ENCODE measurements around the gene WARS2.

WARS2 gene

DNA sequence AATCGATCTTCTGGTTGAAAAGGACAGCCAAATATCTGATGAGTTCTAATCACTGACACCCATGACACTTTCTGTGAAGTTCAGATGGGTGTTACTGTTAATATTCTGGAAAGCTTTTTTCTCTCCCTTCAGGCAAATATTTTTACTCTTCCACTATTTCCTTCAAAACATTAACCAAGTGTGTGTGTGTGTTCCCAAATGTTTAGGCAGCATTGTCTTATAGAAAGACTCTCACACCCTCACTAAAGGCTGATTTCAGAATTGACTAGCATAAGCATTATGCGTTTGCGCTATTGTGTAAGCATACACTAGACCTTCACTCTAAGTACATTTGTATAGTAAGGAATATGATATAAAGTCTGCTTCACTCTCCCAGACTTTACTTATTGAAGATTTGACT, 24.7 kb downstream of the WARS2 start:
- TF ChIP-seq PAX5 (IDR thresholded peaks at IDR 0.05; ENCODE audit: insufficient read depth, low read length, severe bottlenecking) (no peak), POLR2AphosphoS5 (IDR thresholded peaks at IDR 0.05; ENCODE audit: low read depth, low read length) (no peak), SPI1 (IDR thresholded peaks at IDR 0.05; ENCODE audit: low read depth, low read length) (no peak), POLR2A (IDR thresholded peaks at IDR 0.05; ENCODE audit: low read depth, low read length) (no peak), TAF1 (IDR thresholded peaks at IDR 0.05; ENCODE audit: low read depth, low read length) (no peak), POU2F2 (IDR thresholded peaks at IDR 0.05; ENCODE audit: low read depth, low read length) (no peak)
- DNase-seq (ENCODE audit: insufficient read length, low spot score): no peak
- FAIRE-seq: no peak

DNA sequence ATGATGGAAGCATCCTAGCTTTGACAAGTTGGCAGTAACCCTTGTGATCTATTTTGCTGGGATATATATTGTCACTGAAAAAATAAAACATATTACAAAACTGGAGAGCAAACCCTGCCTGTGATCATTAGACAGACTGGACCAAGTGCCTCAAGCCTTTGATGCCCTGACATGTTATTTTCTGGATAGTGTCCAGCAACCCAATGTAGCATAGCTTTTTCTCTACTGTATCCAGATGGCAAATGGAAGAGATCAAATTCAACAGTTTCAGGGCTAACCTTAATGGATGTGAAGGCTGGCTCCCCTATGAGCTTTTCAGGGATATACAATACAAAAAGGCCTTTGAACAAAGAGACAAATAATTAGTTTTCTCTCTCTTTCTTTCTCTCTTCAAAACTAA, 25.1 kb downstream of the WARS2 start:
- FAIRE-seq (no peak), DNase-seq (ENCODE audit: insufficient read length, low spot score) (no peak)
- TF ChIP-seq POLR2A (IDR thresholded peaks at IDR 0.05; ENCODE audit: low read depth, low read length): no peak
- TF ChIP-seq TAF1 (IDR thresholded peaks at IDR 0.05; ENCODE audit: low read depth, low read length): no peak
- no peak for TF ChIP-seq POLR2AphosphoS5 (IDR thresholded peaks at IDR 0.05; ENCODE audit: low read depth, low read length)
- TF ChIP-seq SPI1 (IDR thresholded peaks at IDR 0.05; ENCODE audit: low read depth, low read length): no peak

DNA sequence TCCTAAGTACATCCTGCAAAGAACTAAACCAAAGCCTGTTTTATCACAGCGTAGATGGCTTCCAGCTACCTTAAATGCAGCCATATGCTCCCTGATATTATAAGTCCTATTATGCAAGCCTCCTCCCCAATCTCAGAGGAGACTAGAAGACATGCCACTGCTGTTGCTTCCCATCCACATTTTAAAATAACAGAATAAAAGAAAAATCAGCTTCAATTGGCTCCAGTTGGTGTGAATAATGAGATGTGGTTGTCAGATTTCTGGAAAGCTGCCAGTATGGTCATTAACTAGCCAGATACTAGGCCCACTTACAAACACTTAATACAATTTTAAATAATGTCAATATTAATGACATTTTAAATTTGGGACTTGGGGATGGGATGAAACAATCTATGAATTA, 25.7 kb downstream of the WARS2 start:
- no peak for FAIRE-seq
- TF ChIP-seq PAX5 (IDR thresholded peaks at IDR 0.05; ENCODE audit: insufficient read depth, low read length, severe bottlenecking) (no peak), POLR2AphosphoS5 (IDR thresholded peaks at IDR 0.05; ENCODE audit: low read depth, low read length) (no peak), TAF1 (IDR thresholded peaks at IDR 0.05; ENCODE audit: low read depth, low read length) (no peak), POLR2A (IDR thresholded peaks at IDR 0.05; ENCODE audit: low read depth, low read length) (no peak), SPI1 (IDR thresholded peaks at IDR 0.05; ENCODE audit: low read depth, low read length) (no peak), POU2F2 (IDR thresholded peaks at IDR 0.05; ENCODE audit: low read depth, low read length) (no peak)
- no peak for DNase-seq (ENCODE audit: insufficient read length, low spot score)

DNA sequence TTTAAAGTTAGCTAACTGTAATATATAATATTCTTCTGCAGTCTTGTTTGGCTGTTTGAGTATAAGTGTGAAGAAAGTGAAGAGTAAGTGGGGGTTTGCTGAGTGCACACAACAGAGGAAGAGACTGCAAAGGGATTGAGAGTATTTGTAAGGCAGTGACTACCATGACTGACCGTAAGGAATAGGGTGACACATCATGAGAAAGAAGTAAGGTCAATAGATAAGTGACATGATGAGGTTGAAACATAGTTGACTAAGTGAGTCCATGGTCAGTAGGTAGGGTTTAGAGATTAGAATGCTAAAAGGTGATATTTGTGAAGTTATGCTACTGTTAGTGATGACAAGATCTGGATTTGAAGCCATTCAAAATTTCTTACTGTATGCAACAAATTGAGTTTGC, 27.7 kb downstream of the WARS2 start:
- TF ChIP-seq POU2F2 (IDR thresholded peaks at IDR 0.05; ENCODE audit: low read depth, low read length): no peak
- TF ChIP-seq SPI1 (IDR thresholded peaks at IDR 0.05; ENCODE audit: low read depth, low read length): no peak
- no peak for TF ChIP-seq POLR2AphosphoS5 (IDR thresholded peaks at IDR 0.05; ENCODE audit: low read depth, low read length)
- no peak for TF ChIP-seq PAX5 (IDR thresholded peaks at IDR 0.05; ENCODE audit: insufficient read depth, low read length, severe bottlenecking)
- no peak for TF ChIP-seq POLR2A (IDR thresholded peaks at IDR 0.05; ENCODE audit: low read depth, low read length)
- TF ChIP-seq TAF1 (IDR thresholded peaks at IDR 0.05; ENCODE audit: low read depth, low read length): no peak
- FAIRE-seq (peak; percentile 9), DNase-seq (ENCODE audit: insufficient read length, low spot score) (no peak)

DNA sequence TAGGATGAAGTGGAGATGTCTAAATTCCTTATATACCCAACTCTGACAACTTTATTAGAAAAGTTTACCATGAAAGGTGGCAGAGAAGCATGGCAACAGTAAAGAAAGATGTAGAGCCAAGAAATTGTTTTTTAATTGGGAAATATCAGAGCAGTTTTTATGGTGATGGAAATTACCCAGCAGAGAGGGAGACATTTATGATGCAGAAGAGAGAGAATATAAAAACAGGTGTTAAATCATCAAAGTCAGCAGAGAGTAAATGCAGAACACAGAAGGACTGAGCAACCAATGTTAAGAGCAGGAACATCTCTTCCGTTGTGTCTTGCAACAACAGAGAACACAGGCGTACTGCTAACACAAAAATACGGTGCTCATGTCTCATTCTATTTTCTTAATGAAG, 28.2 kb downstream of the WARS2 start:
- FAIRE-seq: no peak
- TF ChIP-seq SPI1 (IDR thresholded peaks at IDR 0.05; ENCODE audit: low read depth, low read length): no peak
- TF ChIP-seq PAX5 (IDR thresholded peaks at IDR 0.05; ENCODE audit: insufficient read depth, low read length, severe bottlenecking): no peak
- TF ChIP-seq TAF1 (IDR thresholded peaks at IDR 0.05; ENCODE audit: low read depth, low read length): no peak
- no peak for TF ChIP-seq POLR2A (IDR thresholded peaks at IDR 0.05; ENCODE audit: low read depth, low read length)
- TF ChIP-seq POU2F2 (IDR thresholded peaks at IDR 0.05; ENCODE audit: low read depth, low read length): no peak
- no peak for TF ChIP-seq POLR2AphosphoS5 (IDR thresholded peaks at IDR 0.05; ENCODE audit: low read depth, low read length)
- no peak for DNase-seq (ENCODE audit: insufficient read length, low spot score)

GRCh38 chr1:119108988-119109387, 31.5 kb downstream of the WARS2 start:
- FAIRE-seq: no peak
- no peak for DNase-seq (ENCODE audit: insufficient read length, low spot score)
- no peak for TF ChIP-seq SPI1 (IDR thresholded peaks at IDR 0.05; ENCODE audit: low read depth, low read length)
- no peak for TF ChIP-seq TAF1 (IDR thresholded peaks at IDR 0.05; ENCODE audit: low read depth, low read length)
- no peak for TF ChIP-seq PAX5 (IDR thresholded peaks at IDR 0.05; ENCODE audit: insufficient read depth, low read length, severe bottlenecking)
- TF ChIP-seq POLR2AphosphoS5 (IDR thresholded peaks at IDR 0.05; ENCODE audit: low read depth, low read length): no peak
- TF ChIP-seq POU2F2 (IDR thresholded peaks at IDR 0.05; ENCODE audit: low read depth, low read length): no peak
- no peak for TF ChIP-seq POLR2A (IDR thresholded peaks at IDR 0.05; ENCODE audit: low read depth, low read length)

GRCh38 chr1:119103764-119104163, 36.7 kb downstream of the WARS2 start:
- no peak for FAIRE-seq
- no peak for DNase-seq (ENCODE audit: insufficient read length, low spot score)

GRCh38 chr1:119102051-119102450, 38.4 kb downstream of the WARS2 start:
- FAIRE-seq: no peak
- no peak for TF ChIP-seq POLR2AphosphoS5 (IDR thresholded peaks at IDR 0.05; ENCODE audit: low read depth, low read length)
- TF ChIP-seq POU2F2 (IDR thresholded peaks at IDR 0.05; ENCODE audit: low read depth, low read length): no peak
- TF ChIP-seq TAF1 (IDR thresholded peaks at IDR 0.05; ENCODE audit: low read depth, low read length): no peak
- TF ChIP-seq PAX5 (IDR thresholded peaks at IDR 0.05; ENCODE audit: insufficient read depth, low read length, severe bottlenecking): no peak
- no peak for DNase-seq (ENCODE audit: insufficient read length, low spot score)

More at GRCh38 chr1:119103764-119104163, 36.7 kb downstream of the WARS2 start:
- no peak for TF ChIP-seq PAX5 (IDR thresholded peaks at IDR 0.05; ENCODE audit: insufficient read depth, low read length, severe bottlenecking)
- TF ChIP-seq TAF1 (IDR thresholded peaks at IDR 0.05; ENCODE audit: low read depth, low read length): no peak
- no peak for TF ChIP-seq SPI1 (IDR thresholded peaks at IDR 0.05; ENCODE audit: low read depth, low read length)
- TF ChIP-seq POLR2A (IDR thresholded peaks at IDR 0.05; ENCODE audit: low read depth, low read length): no peak

- TF ChIP-seq POU2F2 (IDR thresholded peaks at IDR 0.05; ENCODE audit: low read depth, low read length): no peak
- TF ChIP-seq PAX5 (IDR thresholded peaks at IDR 0.05; ENCODE audit: insufficient read depth, low read length, severe bottlenecking): no peak
- no peak for TF ChIP-seq POLR2A (IDR thresholded peaks at IDR 0.05; ENCODE audit: low read depth, low read length)
- no peak for DNase-seq (ENCODE audit: insufficient read length, low spot score)
- no peak for FAIRE-seq
Measured at GRCh38 chr1:119101563-119101962, 38.9 kb downstream of the WARS2 start.

DNA sequence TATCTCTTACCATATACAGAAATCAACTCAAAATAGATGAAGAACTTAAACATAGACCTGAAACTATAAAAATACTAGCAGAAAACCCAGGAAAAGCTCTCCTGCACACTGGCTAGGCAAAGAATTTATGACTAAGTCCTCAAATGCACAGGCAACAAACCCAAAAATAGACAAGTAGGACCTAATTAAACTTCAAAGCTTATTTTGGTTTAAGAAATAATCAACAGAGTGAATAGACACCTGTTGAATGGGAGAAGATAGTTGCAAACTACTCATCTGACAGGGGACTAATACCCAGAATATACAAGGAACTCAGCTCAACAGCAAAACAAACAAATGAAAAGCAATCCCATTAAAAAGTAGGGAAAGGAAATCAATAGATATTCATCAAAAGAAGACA, 40.7 kb downstream of the WARS2 start:
- no peak for FAIRE-seq
- DNase-seq (ENCODE audit: insufficient read length, low spot score): no peak
- no peak for TF ChIP-seq POLR2A (IDR thresholded peaks at IDR 0.05; ENCODE audit: low read depth, low read length)
- no peak for TF ChIP-seq POLR2AphosphoS5 (IDR thresholded peaks at IDR 0.05; ENCODE audit: low read depth, low read length)
- TF ChIP-seq TAF1 (IDR thresholded peaks at IDR 0.05; ENCODE audit: low read depth, low read length): no peak
- no peak for TF ChIP-seq PAX5 (IDR thresholded peaks at IDR 0.05; ENCODE audit: insufficient read depth, low read length, severe bottlenecking)
- TF ChIP-seq SPI1 (IDR thresholded peaks at IDR 0.05; ENCODE audit: low read depth, low read length): no peak
- no peak for TF ChIP-seq POU2F2 (IDR thresholded peaks at IDR 0.05; ENCODE audit: low read depth, low read length)
